Suppressor macrophage treated with lipopolysaccharide for 1 hour (primary cell): ENCODE data around the gene SLC30A9.
A peak's percentile ranks its signal among the peaks of the same experiment; 100 is the strongest.

Experiments used
- DNase-seq, 3 donors: peaks; one replicate each; pipeline ENCODE4 v3.0.0-alpha.2; 2020 to 2022

Gene SLC30A9

GRCh38 chr4:42008011-42008786, 17.9 kb downstream of the SLC30A9 start:
- DNase-seq = no peak

GRCh38 chr4:42015438-42015837, 25.1 kb downstream of the SLC30A9 start:
- no peak for DNase-seq

DNA sequence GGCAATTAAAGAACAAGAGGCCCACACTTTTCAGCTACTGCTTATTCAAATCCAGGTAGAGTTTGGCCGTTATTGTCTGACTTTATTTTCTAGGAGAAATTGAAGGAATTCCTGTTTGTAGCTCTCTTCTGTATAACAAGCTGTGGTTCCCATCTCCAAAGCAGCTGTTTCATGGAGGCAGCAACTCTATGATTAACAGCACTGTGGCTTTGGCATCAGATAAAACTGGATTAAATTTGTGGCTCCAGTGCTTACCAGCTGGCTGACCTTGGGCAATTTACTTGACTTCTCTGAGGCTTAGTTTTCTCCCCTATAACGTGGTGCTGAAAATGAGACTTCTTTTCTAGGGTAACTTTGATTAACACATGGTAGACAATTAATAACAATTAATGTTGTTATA, 28.1 kb downstream of the SLC30A9 start:
- DNase-seq = no peak

- DNase-seq = no peak
Observed at GRCh38 chr4:42048394-42048793, 58.1 kb downstream of the SLC30A9 start.

GRCh38 chr4:42050516-42051249, 60.4 kb downstream of the SLC30A9 start:
- no peak for DNase-seq

- no peak for DNase-seq
Observed at GRCh38 chr4:42066402-42066801, 76.1 kb downstream of the SLC30A9 start.

- no peak for DNase-seq
Observed at GRCh38 chr4:42067264-42067663, 76.9 kb downstream of the SLC30A9 start.

DNA sequence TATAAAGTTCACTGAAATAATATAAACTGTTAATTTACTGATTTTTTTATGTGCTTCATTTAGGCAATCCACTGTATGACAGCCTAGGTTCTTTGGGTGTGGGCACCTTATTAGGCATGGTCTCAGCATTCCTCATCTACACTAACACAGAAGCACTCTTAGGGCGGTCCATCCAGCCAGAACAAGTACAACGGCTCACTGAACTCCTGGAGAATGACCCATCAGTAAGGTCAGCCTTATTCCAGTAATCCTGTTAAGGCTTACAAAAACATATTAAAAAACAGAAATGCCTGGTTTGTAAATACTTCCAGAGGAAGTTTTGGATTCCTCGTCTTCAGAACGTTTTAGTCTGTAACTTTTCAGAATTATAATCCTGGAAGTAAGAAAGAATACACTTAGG, 80.1 kb downstream of the SLC30A9 start:
- DNase-seq = no peak

DNA sequence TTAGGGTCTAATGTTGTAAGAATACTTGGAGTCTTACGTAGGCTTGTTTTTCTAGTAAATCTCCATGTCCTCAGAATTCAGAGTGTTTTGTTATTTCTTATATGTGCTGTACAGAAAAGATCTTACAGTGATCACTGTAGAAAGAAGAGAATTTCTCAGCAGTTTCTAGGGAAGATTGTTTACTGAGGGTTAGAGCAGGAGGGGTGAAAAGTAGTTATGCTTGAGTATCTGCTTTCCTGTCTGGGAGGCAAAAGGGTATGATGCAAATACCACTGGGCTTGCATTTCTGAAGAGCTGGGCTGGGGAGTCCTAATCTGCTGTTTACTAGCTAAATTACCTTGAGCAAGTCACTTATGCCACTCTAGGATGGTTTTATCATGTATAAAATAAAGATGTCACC, 84.0 kb downstream of the SLC30A9 start:
- DNase-seq = no peak

DNA sequence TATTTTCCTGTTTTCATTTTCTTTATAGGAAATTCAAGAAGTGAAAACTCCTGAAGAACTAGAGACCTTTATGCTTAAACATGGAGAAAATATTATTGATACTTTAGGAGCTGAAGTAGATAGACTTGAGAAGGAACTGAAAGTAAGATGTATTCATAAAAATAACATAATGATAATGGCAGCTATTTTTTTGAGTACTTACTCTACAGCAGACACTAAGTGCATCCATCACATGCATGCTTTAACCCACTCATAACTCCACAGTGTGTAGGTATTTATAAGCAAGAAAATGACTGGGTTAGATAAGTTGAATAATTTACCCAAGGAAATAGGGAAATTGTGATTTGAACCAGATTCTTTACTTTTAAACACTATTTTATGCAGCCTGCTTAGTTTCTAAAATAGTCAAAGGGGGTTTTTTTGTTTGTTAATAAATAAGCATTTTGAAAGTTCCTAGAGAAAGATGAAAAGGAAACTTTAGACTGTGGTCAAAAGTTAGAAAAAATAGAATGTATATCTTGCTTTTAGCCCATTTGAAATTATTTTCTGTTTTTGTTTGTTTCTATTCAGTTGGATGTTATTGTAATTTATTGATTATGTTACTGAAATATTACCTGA, 88.0 kb downstream of the SLC30A9 start:
- no peak for DNase-seq

DNA sequence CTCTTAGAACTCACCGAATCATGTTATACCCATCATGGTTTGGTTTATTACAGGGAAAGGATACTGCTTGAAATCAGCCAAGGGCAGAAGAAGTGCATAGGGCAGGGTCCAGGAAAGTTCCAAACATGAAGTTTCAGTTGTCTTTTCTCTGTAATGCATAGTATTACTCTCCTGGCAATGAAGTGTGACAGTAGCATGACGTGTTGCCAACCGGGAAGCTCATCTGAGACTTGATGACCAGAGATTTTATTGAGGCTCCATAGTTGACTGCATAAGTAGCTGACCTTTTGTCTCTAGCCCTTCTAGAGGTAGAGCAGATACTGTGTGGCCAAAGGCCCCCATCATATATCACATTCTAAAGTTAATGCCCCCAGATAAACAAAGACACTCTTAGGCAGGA, 90.0 kb downstream of the SLC30A9 start:
- no peak for DNase-seq

- DNase-seq = no peak
Observed at GRCh38 chr4:42083816-42084215, 93.5 kb downstream of the SLC30A9 start.

DNA sequence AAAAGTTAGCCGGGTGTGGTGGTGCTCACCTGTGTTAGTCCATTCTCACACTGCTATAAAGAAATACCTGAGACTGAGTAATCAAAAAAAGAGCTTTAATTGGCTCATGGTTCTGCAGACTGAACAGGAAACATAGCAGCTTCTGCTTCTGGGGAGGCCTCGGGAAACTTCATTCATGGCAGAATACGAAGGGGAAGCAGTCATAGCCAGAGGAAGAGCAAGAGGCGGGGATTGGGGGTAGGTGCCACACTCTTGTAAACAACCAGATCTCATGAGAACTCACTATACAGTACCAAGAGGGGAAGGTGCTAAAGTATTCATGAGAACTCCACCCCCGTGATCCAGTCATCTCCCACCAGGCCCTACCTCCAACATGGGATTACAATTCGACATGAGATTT, 98.1 kb downstream of the SLC30A9 start:
- DNase-seq = no peak

- DNase-seq = no peak
Observed at GRCh38 chr4:42101446-42101975, 111.2 kb downstream of the SLC30A9 start.

DNA sequence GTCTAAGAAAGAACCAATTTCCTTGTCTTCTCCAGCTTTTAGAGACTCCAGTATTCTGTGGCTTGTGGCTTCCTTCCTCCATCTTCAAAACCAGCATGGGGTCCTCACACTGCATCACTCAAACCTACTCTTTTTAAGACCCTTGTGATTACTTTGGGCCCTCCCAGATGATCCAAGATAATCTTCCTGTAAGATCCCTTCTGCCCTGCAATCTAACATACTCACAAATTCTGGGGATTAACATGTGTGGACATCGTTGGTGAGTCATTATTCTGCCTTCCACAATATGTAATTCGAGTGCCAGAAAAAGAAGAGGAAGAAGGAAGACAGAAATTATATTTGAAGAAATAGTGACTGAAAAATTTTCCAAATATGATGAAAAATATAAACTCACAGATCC, 114.2 kb downstream of the SLC30A9 start:
- peak; percentile 9 to 41 (median 38) for DNase-seq

- no peak for DNase-seq
Observed at GRCh38 chr4:42112846-42113245, 122.5 kb downstream of the SLC30A9 start.

DNA sequence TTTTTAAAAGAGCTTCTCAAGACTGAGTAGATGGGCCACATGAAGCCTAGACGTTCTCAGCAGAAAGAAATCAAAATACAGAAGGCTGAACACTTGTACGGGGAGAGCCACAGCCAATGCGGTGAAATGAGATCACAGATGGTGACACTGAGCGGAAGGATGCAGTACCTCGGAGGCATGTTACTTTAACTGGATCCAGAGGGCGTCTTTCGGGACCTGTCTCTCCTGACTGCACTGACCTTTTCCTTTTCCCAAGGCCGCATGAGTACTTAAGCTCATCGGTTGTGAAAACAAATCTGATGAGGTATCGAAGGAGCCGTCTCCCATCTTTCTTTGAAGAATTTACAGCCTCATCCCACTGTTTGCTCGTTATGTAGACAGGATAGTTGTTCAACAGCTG, 129.6 kb downstream of the SLC30A9 start:
- no peak for DNase-seq

GRCh38 chr4:42122237-42122636, 131.9 kb downstream of the SLC30A9 start:
- DNase-seq = no peak

DNA sequence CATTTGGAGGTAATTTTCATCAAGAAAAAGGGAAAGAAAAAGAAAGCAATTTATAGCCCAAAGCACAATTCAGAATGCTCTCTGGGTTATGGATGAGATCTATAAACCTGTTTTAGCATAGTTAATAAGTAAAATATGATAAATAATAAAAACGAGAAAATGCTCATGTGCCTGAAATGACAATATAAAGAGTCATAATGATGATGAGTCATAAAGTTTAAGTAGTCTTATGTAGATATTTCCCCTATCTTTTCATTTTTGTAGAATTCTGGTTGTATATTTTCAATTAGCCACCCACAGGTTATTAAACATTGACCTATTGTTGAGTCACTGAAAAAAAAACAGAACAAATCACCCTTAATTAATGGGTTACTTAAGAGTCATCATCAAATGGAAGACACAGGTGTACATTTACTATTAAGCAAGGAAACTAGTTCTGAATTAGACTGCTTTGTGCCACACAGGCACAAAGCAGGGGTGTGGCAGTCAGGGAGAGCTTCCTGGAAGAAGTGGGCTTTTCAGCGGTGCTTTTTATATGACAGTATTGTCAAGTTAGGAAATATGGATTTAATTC, 132.8 kb downstream of the SLC30A9 start:
- DNase-seq = no peak

DNA sequence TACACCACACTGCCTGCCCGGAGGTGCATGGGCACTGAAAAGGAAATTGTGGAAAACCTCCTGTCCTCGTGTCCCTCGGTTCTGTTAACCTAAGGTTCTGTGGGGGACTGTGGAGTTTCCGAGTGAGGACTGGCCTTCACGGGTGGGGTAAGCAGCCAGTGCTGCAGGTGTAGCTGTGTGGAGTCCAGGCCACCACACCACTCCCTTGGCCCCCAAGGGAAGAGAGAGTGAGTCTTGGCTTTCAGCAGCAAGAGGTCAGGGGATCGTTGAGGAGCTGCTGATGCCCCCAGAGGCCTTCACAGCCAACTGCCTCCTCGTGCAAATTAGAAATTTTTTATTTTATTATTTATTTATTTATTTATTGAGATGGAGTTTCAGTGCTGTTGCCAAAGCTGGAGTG, 141.8 kb downstream of the SLC30A9 start:
- no peak for DNase-seq

- no peak for DNase-seq
Observed at GRCh38 chr4:42133006-42133405, 142.7 kb downstream of the SLC30A9 start.

DNA sequence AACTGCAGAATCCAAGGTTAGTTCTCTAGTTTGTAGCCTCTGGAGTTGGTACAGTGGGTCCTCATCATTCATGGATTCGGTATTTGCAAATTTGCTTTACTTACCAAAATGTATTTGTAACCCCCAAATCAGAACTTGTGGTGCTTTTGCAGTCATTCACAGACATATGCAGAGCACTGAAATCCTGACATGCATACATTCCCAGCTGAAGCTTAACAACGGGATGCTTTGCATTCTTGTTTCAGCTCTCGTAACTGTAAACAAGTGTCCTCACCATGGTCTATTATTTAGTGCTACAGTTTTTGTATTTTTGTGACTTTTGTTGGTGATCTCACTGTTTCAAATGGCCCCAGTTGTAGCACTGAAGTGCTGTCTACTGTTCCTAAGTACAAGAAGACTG, 146.0 kb downstream of the SLC30A9 start:
- DNase-seq = no peak
